HepG2 (cell line): ENCODE data around the gene HAGH. TPM values are rescaled to one million over a fixed set of nuclear protein-coding genes. Genes with fewer than 3 reads are reported as not detected.

Experiments used
- GATAD2A ChIP-seq: IDR thresholded peaks from 2 replicates; pipeline ENCODE4 v1.6.1; 2016
- ISL2 ChIP-seq: sonication (generic); formaldehyde crosslinking; IDR thresholded peaks from 2 replicates; pipeline ENCODE4 v1.5.0; 2020; ENCODE audit warnings: missing genetic modification reagents
- ISX ChIP-seq: sonication (generic); formaldehyde crosslinking; conservative IDR thresholded peaks from 2 replicates; pipeline ENCODE4 v1.5.0; 2020; ENCODE audit warnings: missing genetic modification reagents
- KAT2B ChIP-seq: fragments of 150-350 bp; IDR thresholded peaks from 2 replicates; pipeline ENCODE4 v1.6.1; 2014; ENCODE audit warnings: low read depth, low read length, borderline replicate concordance
- NCOA1 ChIP-seq: sonication (generic); formaldehyde crosslinking; IDR thresholded peaks from 2 replicates; pipeline ENCODE4 v1.9.0; 2021; ENCODE audit warnings: missing genetic modification reagents
- NKX3-1 ChIP-seq: sonication (generic); formaldehyde crosslinking; IDR thresholded peaks from 2 replicates; pipeline ENCODE4 v1.5.0; 2020; ENCODE audit warnings: missing genetic modification reagents
- TGIF2 ChIP-seq: IDR thresholded peaks from 2 replicates; pipeline ENCODE4 v1.6.1; 2016; ENCODE audit warnings: control low read depth, missing compliant biosample characterization
- TRIM24 ChIP-seq: sonication (generic); formaldehyde crosslinking; IDR thresholded peaks from 2 replicates; pipeline ENCODE4 v1.8.0; 2022; ENCODE audit warnings: mild to moderate bottlenecking, missing genetic modification reagents
- ZNF230 ChIP-seq: sonication (generic); formaldehyde crosslinking; IDR thresholded peaks from 2 replicates; pipeline ENCODE4 v1.4.0; 2020; ENCODE audit warnings: mild to moderate bottlenecking, missing genetic modification reagents
- ZNF234 ChIP-seq: sonication (generic); formaldehyde crosslinking; conservative IDR thresholded peaks from 2 replicates; pipeline ENCODE4 v1.5.1; 2020; ENCODE audit warnings: mild to moderate bottlenecking, missing genetic modification reagents
- ZNF329 ChIP-seq: sonication (generic); formaldehyde crosslinking; IDR thresholded peaks from 2 replicates; pipeline ENCODE4 v1.9.0; 2021; ENCODE audit warnings: low read depth, mild to moderate bottlenecking, missing genetic modification reagents
- ZNF501 ChIP-seq: sonication (generic); formaldehyde crosslinking; IDR thresholded peaks from 2 replicates; pipeline ENCODE4 v1.5.1; 2020; ENCODE audit warnings: mild to moderate bottlenecking, moderate library complexity, missing genetic modification reagents
- ZNF776 ChIP-seq: sonication (generic); formaldehyde crosslinking; IDR thresholded peaks from 2 replicates; pipeline ENCODE4 v1.4.0; 2020; ENCODE audit warnings: mild to moderate bottlenecking, missing genetic modification reagents
- ZNF782 ChIP-seq: sonication (generic); formaldehyde crosslinking; IDR thresholded peaks from 2 replicates; pipeline ENCODE4 v1.4.0; 2020; ENCODE audit warnings: missing genetic modification reagents, mild to moderate bottlenecking, borderline replicate concordance
- ZSCAN21 ChIP-seq: sonication (generic); formaldehyde crosslinking; IDR thresholded peaks from 2 replicates; pipeline ENCODE4 v1.8.0; 2022; ENCODE audit warnings: mild to moderate bottlenecking, missing genetic modification reagents, moderate library complexity, borderline replicate concordance
- polyA plus RNA-seq, 8 experiments: library from polyadenylated mRNA; depleted of rRNA in 3 of 8; stranded (reverse) in 7 of 8; unstranded in 1 of 8; fragments of >200 nt; fragmentation: Illumina TruSeq in 4 of 8; extraction: Trizol in 4 of 8; gene quantifications; 2 replicates each; pipeline versions ENCODE4 v1.2.1 to v1.2.3, GENCODE V29; 2011 to 2016; ENCODE audit warnings: low read depth in 4 of 8, missing spikeins in 1 of 8, mixed read lengths in 1 of 8; ENCODE audit not compliant: insufficient read depth in 1 of 8
- total RNA-seq, 5 experiments: library from RNA; depleted of rRNA; stranded (reverse); fragments of >200 nt; fragmentation: Illumina TruSeq; extraction: Trizol; gene quantifications; 2 replicates each; pipeline ENCODE4 v1.2.3, GENCODE V29; 2016; ENCODE audit warnings: low read depth in 1 of 5
- TF ChIP-seq, protein P1 (sequence below): sonication (generic); formaldehyde crosslinking; IDR thresholded peaks from 2 replicates; pipeline ENCODE4 v1.5.0; 2020; ENCODE audit warnings: mild to moderate bottlenecking, missing genetic modification reagents
- TF ChIP-seq, protein P2 (sequence below): IDR thresholded peaks from 2 replicates; pipeline ENCODE4 v1.6.1; 2016
- TF ChIP-seq, protein P3 (sequence below): sonication (generic); formaldehyde crosslinking; IDR thresholded peaks from 2 replicates; pipeline ENCODE4 v1.4.0; 2020; ENCODE audit warnings: missing genetic modification reagents
- TF ChIP-seq, protein P4 (sequence below): IDR thresholded peaks from 2 replicates; pipeline ENCODE4 v1.6.1; 2012; ENCODE audit warnings: low read depth, low read length, improper control_type of control experiment
- TF ChIP-seq, protein P5 (sequence below): sonication (generic); formaldehyde crosslinking; IDR thresholded peaks from 2 replicates; pipeline ENCODE4 v1.4.0; 2020; ENCODE audit warnings: mild to moderate bottlenecking, missing genetic modification reagents

Gene HAGH
- total and polyA plus RNA-seq, 2 of the 13 experiments (the other 11 are each of a cell fraction or from before 2014, with no cell fraction given) = 70.4 to 95.4 TPM

DNA sequence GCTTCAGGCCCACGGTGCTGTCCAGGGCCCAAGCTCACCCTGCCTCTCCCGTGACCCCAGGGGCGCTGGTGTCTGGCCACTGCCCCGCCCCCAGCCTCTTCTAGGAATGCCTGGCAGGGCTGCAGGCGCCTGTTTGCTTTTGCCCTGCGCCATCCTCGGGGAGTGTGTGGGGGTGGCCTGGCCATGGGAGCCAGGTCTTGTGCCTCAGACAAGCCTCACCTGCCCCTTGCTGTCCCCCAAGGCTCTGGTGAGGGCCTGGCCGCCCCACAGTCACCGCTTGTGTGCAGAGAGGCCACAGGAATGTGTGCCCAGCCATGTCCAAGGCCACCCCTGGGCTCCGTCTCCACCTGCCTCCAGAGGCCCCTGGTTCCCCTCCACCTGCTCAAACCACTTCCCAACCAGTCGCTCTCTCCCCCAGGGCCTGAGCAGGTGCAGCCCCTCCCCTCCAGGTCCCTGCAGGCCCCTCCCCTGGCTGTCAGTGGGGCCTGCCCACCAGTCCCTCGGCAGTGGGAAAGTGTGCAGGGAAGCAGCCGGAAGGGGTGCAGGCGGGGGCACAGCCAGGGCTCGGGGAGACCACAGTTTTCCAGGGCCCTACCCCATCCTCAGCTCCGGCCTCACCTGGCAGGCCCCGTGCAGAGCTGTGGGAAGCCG lies 32.3 kb downstream of the HAGH start (continued):
- no peak for TF ChIP-seq ZNF329 (CRISPR knock-in tag)
- TF ChIP-seq, protein P1, sequence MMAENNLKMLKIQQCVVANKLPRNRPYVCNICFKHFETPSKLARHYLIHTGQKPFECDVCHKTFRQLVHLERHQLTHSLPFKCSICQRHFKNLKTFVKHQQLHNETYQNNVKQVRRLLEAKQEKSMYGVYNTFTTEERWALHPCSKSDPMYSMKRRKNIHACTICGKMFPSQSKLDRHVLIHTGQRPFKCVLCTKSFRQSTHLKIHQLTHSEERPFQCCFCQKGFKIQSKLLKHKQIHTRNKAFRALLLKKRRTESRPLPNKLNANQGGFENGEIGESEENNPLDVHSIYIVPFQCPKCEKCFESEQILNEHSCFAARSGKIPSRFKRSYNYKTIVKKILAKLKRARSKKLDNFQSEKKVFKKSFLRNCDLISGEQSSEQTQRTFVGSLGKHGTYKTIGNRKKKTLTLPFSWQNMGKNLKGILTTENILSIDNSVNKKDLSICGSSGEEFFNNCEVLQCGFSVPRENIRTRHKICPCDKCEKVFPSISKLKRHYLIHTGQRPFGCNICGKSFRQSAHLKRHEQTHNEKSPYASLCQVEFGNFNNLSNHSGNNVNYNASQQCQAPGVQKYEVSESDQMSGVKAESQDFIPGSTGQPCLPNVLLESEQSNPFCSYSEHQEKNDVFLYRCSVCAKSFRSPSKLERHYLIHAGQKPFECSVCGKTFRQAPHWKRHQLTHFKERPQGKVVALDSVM (CRISPR knock-in tag) = peak; percentile 47
- TF ChIP-seq GATAD2A (CRISPR knock-in tag) = no peak; the same call in 1 of the 2 replicates
- no peak for TF ChIP-seq ISX
- peak; percentile 43; the same call in 1 of the 2 replicates for TF ChIP-seq ISL2 (CRISPR knock-in tag)
- TF ChIP-seq TGIF2 = 0 out of 2 replicates have a peak, but pooled peaks have one; percentile 31
- TF ChIP-seq ZNF782 (CRISPR knock-in tag) = peak; percentile 66; the same call in 1 of the 2 replicates
- no peak for TF ChIP-seq KAT2B
- TF ChIP-seq NCOA1 (CRISPR knock-in tag) = 0 out of 2 replicates have a peak, but pooled peaks have one; percentile 31
- TF ChIP-seq ZNF501 (CRISPR knock-in tag) = peak; percentile 59; the same call in 1 of the 2 replicates
- TF ChIP-seq TRIM24 = no peak
- TF ChIP-seq ZSCAN21 (CRISPR knock-in tag) = peak; percentile 69; the same call in 1 of the 2 replicates
- TF ChIP-seq, protein P2, sequence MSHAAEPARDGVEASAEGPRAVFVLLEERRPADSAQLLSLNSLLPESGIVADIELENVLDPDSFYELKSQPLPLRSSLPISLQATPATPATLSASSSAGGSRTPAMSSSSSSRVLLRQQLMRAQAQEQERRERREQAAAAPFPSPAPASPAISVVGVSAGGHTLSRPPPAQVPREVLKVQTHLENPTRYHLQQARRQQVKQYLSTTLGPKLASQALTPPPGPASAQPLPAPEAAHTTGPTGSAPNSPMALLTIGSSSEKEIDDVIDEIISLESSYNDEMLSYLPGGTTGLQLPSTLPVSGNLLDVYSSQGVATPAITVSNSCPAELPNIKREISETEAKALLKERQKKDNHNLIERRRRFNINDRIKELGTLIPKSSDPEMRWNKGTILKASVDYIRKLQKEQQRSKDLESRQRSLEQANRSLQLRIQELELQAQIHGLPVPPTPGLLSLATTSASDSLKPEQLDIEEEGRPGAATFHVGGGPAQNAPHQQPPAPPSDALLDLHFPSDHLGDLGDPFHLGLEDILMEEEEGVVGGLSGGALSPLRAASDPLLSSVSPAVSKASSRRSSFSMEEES = peak; percentile 69
- TF ChIP-seq NKX3-1 (CRISPR knock-in tag) = no peak
- no peak for TF ChIP-seq ZNF234 (CRISPR knock-in tag)
- 0 out of 2 replicates have a peak, but pooled peaks have one; percentile 22 for TF ChIP-seq ZNF230 (CRISPR knock-in tag)
- TF ChIP-seq, protein P3, sequence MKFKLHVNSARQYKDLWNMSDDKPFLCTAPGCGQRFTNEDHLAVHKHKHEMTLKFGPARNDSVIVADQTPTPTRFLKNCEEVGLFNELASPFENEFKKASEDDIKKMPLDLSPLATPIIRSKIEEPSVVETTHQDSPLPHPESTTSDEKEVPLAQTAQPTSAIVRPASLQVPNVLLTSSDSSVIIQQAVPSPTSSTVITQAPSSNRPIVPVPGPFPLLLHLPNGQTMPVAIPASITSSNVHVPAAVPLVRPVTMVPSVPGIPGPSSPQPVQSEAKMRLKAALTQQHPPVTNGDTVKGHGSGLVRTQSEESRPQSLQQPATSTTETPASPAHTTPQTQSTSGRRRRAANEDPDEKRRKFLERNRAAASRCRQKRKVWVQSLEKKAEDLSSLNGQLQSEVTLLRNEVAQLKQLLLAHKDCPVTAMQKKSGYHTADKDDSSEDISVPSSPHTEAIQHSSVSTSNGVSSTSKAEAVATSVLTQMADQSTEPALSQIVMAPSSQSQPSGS (CRISPR knock-in tag) = 0 out of 2 replicates have a peak, but pooled peaks have one; percentile 17
- TF ChIP-seq, protein P4, sequence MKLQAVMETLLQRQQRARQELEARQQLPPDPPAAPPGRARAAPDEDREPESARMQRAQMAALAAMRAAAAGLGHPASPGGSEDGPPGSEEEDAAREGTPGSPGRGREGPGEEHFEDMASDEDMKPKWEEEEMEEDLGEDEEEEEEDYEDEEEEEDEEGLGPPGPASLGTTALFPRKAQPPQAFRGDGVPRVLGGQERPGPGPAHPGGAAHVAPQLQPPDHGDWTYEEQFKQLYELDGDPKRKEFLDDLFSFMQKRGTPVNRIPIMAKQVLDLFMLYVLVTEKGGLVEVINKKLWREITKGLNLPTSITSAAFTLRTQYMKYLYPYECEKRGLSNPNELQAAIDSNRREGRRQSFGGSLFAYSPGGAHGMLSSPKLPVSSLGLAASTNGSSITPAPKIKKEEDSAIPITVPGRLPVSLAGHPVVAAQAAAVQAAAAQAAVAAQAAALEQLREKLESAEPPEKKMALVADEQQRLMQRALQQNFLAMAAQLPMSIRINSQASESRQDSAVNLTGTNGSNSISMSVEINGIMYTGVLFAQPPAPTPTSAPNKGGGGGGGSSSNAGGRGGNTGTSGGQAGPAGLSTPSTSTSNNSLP = no peak
- TF ChIP-seq, protein P5, sequence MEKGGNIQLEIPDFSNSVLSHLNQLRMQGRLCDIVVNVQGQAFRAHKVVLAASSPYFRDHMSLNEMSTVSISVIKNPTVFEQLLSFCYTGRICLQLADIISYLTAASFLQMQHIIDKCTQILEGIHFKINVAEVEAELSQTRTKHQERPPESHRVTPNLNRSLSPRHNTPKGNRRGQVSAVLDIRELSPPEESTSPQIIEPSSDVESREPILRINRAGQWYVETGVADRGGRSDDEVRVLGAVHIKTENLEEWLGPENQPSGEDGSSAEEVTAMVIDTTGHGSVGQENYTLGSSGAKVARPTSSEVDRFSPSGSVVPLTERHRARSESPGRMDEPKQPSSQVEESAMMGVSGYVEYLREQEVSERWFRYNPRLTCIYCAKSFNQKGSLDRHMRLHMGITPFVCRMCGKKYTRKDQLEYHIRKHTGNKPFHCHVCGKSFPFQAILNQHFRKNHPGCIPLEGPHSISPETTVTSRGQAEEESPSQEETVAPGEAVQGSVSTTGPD (CRISPR knock-in tag) = peak; percentile 87
- peak; percentile 47; the same call in 1 of the 2 replicates for TF ChIP-seq ZNF776 (CRISPR knock-in tag)
